SK-N-SH treated with all-trans-retinoic acid at 6 μM for 48 hours (cell line): Measurements from ENCODE around the gene GRAP.

Experiments
- ARNTL ChIP-seq: fragments of 450-650 bp; formaldehyde crosslinking; IDR thresholded peaks from 2 replicates; pipeline ENCODE4 v1.5.0; 2020; ENCODE audit warnings: low read depth, mild to moderate bottlenecking, moderate library complexity, borderline replicate concordance
- BACH2 ChIP-seq: fragments of 250-450 bp; sonication (Bioruptor Pico); IDR thresholded peaks from 2 replicates; pipeline ENCODE4 v1.9.0; 2021; ENCODE audit warnings: mild to moderate bottlenecking, borderline replicate concordance
- CSRNP3 ChIP-seq: fragments of 250-450 bp; sonication (Bioruptor Pico); IDR thresholded peaks from 2 replicates; pipeline ENCODE4 v1.5.1; 2021; ENCODE audit warnings: mild to moderate bottlenecking, moderate library complexity
- GLIS3 ChIP-seq: fragments of 250-450 bp; sonication (Bioruptor Pico); IDR thresholded peaks from 2 replicates; pipeline ENCODE4 v1.5.0; 2020; ENCODE audit warnings: mild to moderate bottlenecking, moderate library complexity
- OSR1 ChIP-seq: fragments of 250-450 bp; sonication (Bioruptor Pico); IDR thresholded peaks from 2 replicates; pipeline ENCODE4 v1.8.0; 2022; ENCODE audit warnings: moderate library complexity, mild to moderate bottlenecking, inconsistent platforms
- PPARA ChIP-seq: fragments of 250-450 bp; sonication (Bioruptor Pico); IDR thresholded peaks from 2 replicates; pipeline ENCODE4 v1.5.0; 2020; ENCODE audit warnings: mild to moderate bottlenecking, borderline replicate concordance
- SNAI2 ChIP-seq: fragments of 250-450 bp; sonication (Bioruptor Pico); IDR thresholded peaks from 2 replicates; pipeline ENCODE4 v1.5.0; 2020; ENCODE audit warnings: mild to moderate bottlenecking, moderate library complexity
- TOX ChIP-seq: fragments of 250-450 bp; sonication (Bioruptor Pico); IDR thresholded peaks from 2 replicates; pipeline ENCODE4 v1.8.0; 2021; ENCODE audit warnings: mild to moderate bottlenecking, moderate library complexity, borderline replicate concordance
- TSHZ2 ChIP-seq: fragments of 250-450 bp; sonication (Bioruptor Pico); IDR thresholded peaks from 2 replicates; pipeline ENCODE4 v1.5.0; 2020; ENCODE audit warnings: mild to moderate bottlenecking, moderate library complexity
- ZC3H10 ChIP-seq: fragments of 250-450 bp; sonication (Bioruptor Pico); IDR thresholded peaks from 2 replicates; pipeline ENCODE4 v1.5.1; 2021; ENCODE audit warnings: mild to moderate bottlenecking, moderate library complexity
- ZFP3 ChIP-seq: fragments of 250-450 bp; sonication (Bioruptor Pico); IDR thresholded peaks from 2 replicates; pipeline ENCODE4 v1.5.0; 2020; ENCODE audit warnings: mild to moderate bottlenecking, moderate library complexity
- ZNF565 ChIP-seq: fragments of 450-650 bp; formaldehyde crosslinking; conservative IDR thresholded peaks from 2 replicates; pipeline ENCODE4 v1.5.0; 2020; ENCODE audit warnings: low read depth, mild to moderate bottlenecking, moderate library complexity
- ZNF8 ChIP-seq: fragments of 450-650 bp; formaldehyde crosslinking; IDR thresholded peaks from 2 replicates; pipeline ENCODE4 v1.5.0; 2020; ENCODE audit warnings: mild to moderate bottlenecking, moderate library complexity
- TF ChIP-seq, protein P1 (sequence below): fragments of 250-450 bp; sonication (Bioruptor Pico); IDR thresholded peaks from 2 replicates; pipeline ENCODE4 v1.5.1; 2020; ENCODE audit warnings: low read depth, mild to moderate bottlenecking, moderate library complexity

GRCh38 chr17:18986541-18987229 is 60.1 kb downstream of the GRAP start:
- TF ChIP-seq ARNTL (CRISPR knock-in tag) (no peak), SNAI2 (CRISPR knock-in tag) (no peak), TSHZ2 (CRISPR knock-in tag) (no peak), PPARA (CRISPR knock-in tag) (no peak), TOX (CRISPR knock-in tag) (no peak), BACH2 (no peak), OSR1 (CRISPR knock-in tag) (no peak), CSRNP3 (CRISPR knock-in tag) (no peak), ZFP3 (no peak), ZC3H10 (CRISPR knock-in tag) (no peak), ZNF8 (no peak), ZNF565 (CRISPR knock-in tag) (no peak), GLIS3 (no peak)
- TF ChIP-seq, protein P1, sequence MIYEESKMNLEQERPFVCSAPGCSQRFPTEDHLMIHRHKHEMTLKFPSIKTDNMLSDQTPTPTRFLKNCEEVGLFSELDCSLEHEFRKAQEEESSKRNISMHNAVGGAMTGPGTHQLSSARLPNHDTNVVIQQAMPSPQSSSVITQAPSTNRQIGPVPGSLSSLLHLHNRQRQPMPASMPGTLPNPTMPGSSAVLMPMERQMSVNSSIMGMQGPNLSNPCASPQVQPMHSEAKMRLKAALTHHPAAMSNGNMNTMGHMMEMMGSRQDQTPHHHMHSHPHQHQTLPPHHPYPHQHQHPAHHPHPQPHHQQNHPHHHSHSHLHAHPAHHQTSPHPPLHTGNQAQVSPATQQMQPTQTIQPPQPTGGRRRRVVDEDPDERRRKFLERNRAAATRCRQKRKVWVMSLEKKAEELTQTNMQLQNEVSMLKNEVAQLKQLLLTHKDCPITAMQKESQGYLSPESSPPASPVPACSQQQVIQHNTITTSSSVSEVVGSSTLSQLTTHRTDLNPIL (CRISPR knock-in tag): no peak
